SK-MEL-5 (cell line): ENCODE results near the gene C17orf78. TPM values are rescaled to one million over a fixed set of nuclear protein-coding genes. Genes with fewer than 3 reads are reported as not detected.
"Not testable (repeated sequence)": the region's sequence is repeated elsewhere in the genome, so short reads cannot be mapped to it uniquely, and the experiment has no call there.

ENCODE experiments used
- DNase-seq: peaks from one replicate; pipeline ENCODE4 v3.0.0-alpha.2; 2016; ENCODE audit warnings: low read depth, low spot score
- in situ Hi-C: cut with HindIII; loops from 2 replicates; pipeline ENCODE4 v1.10.0; 2016; ENCODE audit warnings: low sequenced_read_pairs, high pct_unique_total_duplicates, low pct_unique_long_range_greater_than_20kb
- total RNA-seq: library from RNA; depleted of rRNA; stranded (reverse); fragments of >200 nt; shearing (Covaris generic); gene quantifications from 2 replicates; pipeline ENCODE4 v1.2.3, GENCODE V29; 2014; rRNA removed

C17orf78 gene
- total RNA-seq, 1 experiment from 2014 or later = not detected

DNA sequence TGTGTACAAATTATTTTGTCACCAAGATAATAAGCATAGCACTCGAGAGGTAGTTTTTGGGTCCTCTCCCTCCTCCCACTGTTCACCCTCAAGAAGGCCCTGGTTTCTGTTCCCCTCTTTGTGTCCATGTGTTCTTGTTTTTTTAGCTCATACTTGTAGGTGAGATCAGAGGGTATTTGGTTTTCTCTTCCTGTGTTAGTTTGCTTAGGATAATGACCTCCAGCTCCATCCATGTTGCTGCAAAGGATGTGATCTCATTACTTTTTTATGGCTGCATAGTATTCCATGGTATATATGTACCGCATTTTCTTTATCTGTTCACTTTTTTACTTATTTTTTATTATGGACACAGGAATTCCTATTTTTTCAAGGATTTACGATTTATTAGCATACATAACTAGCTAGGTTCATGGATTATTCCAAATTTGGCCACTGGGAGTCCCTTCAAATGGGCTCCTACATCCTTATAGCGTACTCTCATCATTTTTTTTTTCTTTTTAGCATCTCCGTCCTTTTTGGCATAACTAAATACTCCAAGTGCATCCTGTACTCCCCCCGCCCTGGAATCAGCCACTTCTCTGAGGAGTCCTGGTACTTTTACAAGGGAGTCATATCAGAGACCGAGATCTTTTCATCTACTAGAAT, 38.2 kb downstream of the C17orf78 start:
- in situ Hi-C loops = no loop called here
- DNase-seq = peak; percentile 39

DNA sequence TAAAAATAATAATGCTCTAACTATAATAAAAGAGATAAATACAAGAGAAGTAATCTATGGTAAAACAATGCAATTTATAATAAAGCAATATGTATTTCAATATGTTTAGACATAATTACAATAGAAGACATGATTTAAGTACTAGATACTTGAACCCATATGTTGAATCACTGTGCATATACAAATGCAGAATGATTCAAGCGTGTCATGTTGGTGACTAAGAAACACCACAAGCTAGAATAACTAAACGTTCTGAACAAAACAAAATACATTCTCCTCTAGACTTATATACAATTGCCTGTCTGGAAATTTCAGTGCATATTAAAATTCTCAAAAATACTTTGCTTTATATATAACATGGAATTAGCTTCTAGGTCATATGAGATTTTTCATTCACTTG, 42.1 kb downstream of the C17orf78 start:
- in situ Hi-C loops = no loop called here
- DNase-seq = no peak

DNA sequence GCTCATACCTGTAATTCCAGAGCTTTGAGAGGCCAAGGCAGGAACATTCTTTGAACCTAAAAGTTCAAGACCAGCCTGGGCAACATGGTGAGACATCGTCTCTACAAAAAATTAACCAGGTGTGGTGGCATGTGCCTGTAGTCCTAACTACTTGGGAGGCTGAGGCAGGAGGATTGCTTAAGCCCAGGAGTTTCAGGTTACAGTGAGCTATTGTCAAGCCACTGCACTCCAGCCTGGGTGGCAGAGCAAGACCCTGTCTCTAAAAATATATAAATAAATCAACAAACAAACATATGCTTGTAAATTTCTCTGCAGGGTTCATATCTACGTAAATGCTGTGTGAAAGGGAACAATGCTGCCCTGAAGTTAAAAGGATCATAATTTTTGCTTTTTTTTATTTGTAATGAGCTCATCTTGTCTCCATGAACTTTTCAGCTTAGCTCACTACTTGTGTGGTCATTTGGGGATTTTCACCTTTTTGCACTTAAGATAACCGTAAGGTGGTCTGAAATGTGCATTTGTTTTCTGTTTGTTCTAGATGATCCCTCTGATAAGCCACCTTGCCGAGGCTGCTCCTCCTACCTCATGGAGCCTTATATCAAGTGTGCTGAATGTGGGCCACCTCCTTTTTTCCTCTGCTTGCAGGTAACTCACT, 47.3 kb downstream of the C17orf78 start:
- in situ Hi-C loops = no loop called here
- DNase-seq = no peak

DNA sequence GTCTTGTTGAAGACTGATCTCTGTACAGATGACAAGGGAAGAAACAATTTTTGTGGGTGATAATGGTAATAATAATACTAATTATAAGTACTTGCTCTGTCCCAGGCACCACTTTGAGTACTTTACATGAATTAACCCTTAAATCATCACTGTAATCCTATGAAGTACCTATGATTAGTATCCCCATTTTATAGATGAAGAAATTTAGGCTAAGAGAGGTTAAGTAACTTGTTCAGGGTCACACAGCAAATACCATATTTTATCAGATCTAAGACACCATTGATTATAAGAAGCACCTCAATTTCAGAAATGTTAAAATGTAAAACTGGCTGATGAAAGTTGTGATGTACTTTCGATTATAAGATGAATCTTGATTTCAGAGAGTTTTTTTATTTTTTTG, 49.5 kb downstream of the C17orf78 start:
- in situ Hi-C loops = no loop called here
- no peak for DNase-seq

GRCh38 chr17:37429039-37429438, 53.3 kb downstream of the C17orf78 start:
- in situ Hi-C loops = no loop called here
- DNase-seq = no peak

DNA sequence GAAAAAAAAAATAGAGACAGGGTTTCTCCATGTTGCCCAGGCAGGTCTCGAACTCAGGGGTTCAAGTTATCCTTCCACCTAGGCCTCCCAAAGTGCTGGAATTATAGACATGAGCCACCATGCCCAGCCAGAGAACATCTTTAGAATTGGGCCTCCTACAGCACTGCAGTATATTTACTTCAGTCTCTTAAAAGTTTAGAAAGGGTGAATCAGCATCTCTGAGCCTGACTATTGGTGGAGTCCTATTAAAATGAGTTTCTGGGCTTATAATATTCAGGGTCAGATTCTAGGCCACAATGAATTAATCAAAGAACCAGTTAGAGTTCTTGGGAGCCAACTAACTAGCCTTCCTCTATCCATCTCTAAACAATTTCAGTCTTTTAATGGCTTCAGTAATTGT, 53.7 kb downstream of the C17orf78 start:
- DNase-seq = no peak
- in situ Hi-C loops = no loop called here

DNA sequence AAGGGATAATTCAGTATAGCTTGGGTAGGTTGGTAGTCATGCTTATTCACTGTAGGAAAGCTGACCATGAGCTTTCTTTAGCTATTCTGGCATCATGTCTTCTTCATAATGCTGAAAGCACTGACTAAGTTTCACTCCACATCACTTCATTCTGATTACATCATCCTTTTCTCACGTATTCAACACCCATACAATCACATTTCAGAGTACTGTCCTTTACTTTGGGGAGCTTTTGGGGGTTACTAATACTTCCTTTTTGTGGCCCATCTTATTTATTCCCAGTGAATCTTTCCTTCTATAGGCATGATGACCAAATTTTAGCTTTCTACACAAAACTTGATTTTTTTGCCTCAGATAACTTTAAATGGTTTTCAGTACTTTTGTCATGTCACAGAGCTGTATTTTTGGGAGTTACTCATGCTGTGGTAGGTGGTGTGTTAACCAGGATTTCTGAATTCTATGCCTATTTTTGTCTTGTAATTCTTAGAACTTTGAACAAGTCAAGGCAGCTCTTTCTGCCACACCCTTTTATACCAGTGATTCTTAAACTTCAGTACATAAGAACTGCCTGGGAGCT, 54.4 kb downstream of the C17orf78 start:
- in situ Hi-C loops = no loop called here
- DNase-seq = no peak

DNA sequence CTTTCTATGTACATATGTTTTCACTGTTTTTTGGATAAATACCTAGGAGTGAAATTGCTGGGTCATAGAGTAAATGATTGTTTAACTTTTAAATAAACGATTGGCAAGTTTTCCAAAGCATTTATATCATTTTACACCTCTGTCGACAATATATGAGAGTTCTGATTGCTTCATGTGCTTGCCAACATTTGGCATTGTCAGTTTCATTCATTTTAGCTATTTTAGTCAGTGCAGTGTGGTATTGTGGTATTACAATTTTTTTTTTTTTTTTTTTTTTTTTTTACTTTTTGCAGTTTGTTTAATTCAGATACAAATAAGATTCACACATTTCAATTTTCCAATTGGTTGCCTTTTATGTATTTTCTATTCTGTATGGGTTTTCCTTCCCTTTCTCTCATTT, 56.9 kb downstream of the C17orf78 start:
- no peak for DNase-seq
- in situ Hi-C loops = no loop called here

DNA sequence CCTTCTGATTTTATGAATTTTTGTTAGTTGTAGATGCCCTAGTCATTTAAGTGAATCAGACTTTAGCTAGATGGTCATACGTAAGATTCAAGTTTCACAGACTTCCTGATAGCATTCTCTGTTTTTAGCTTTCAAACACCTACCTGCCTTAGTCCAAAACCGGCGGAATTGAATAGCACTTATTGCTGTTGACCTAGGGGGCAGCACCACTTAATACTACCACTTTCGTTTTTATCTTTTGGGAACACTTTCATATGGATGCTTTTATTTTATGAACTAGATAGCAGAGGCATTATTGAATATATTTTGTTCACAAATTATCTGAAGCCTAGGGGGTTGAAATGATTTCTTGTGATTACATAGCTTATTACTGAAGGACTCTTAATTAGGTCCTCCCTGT, 62.4 kb downstream of the C17orf78 start:
- peak; percentile 37 for DNase-seq

GRCh38 chr17:37440424-37440823, 64.6 kb downstream of the C17orf78 start:
- in situ Hi-C loops = no loop called here
- no peak for DNase-seq

More for the DNA sequence above, 62.4 kb downstream of the C17orf78 start:
- in situ Hi-C loops = no loop called here

- DNase-seq, in situ Hi-C loops: not testable (repeated sequence)
These were observed 65.7 kb downstream of the C17orf78 start for GRCh38 chr17:37441369-37442014.

Other genes with a start within 250 kb of the C17orf78 start
- gene ACACA, start 30.9 kb downstream of the C17orf78 start, total RNA-seq = 33.9 and 37.8 TPM in 2 replicates
- 18.2 and 19.7 TPM in 2 replicates for gene TADA2A, start 30.9 kb downstream of the C17orf78 start, total RNA-seq
- gene DUSP14, start 113.9 kb downstream of the C17orf78 start, total RNA-seq = 106 and 119 TPM in 2 replicates
- gene SYNRG, start 233.4 kb downstream of the C17orf78 start, total RNA-seq = 10.0 and 11.0 TPM in 2 replicates